Stimulated activated CD4-positive, alpha-beta T cell treated with anti-CD3 and anti-CD28 coated beads, Interleukin-4, amount 100 ng/mL, for 1 hour (primary cell): ENCODE data around the gene TOMM40L.
"Not testable (repeated sequence)": the region's sequence is repeated elsewhere in the genome, so short reads cannot be mapped to it uniquely, and the experiment has no call there.

Experiments used
- DNase-seq: peaks from one replicate; pipeline ENCODE4 v3.0.0-alpha.2; 2020

Gene TOMM40L

GRCh38 chr1:161222175-161223019 is 3.5 kb upstream of the TOMM40L start:
- no peak for DNase-seq

- no peak for DNase-seq
Observed at GRCh38 chr1:161223805-161224694, 1.8 kb upstream of the TOMM40L start.

GRCh38 chr1:161224695-161225087 is 1.2 kb upstream of the TOMM40L start:
- DNase-seq = not testable (repeated sequence)

GRCh38 chr1:161225178-161225533 is 704 bp upstream of the TOMM40L start:
- no peak for DNase-seq

GRCh38 chr1:161226320-161226711 is 456 bp downstream of the TOMM40L start:
- peak; percentile 8 for DNase-seq

- DNase-seq = no peak
Observed at GRCh38 chr1:161226759-161227158, 899 bp downstream of the TOMM40L start.

- peak; percentile 91 for DNase-seq
Observed at GRCh38 chr1:161227196-161227871, 1.5 kb downstream of the TOMM40L start.

- DNase-seq = no peak
Observed at GRCh38 chr1:161228032-161228431, 2.2 kb downstream of the TOMM40L start.

GRCh38 chr1:161229896-161230295 is 4.0 kb downstream of the TOMM40L start:
- DNase-seq = no peak

GRCh38 chr1:161230762-161231161 is 4.9 kb downstream of the TOMM40L start:
- no peak for DNase-seq

GRCh38 chr1:161233102-161233501 is 7.2 kb downstream of the TOMM40L start:
- no peak for DNase-seq

GRCh38 chr1:161235957-161236775 is 10.3 kb downstream of the TOMM40L start:
- no peak for DNase-seq

GRCh38 chr1:161238039-161238473 is 12.2 kb downstream of the TOMM40L start, which contains the start of gene NR1I3:
NR1I3 (minus strand) TSS chr1:161238203; CDS start chr1:161236565, 1,638 bp downstream.
- no peak for DNase-seq

- DNase-seq = no peak
Observed at GRCh38 chr1:161241682-161242081, 15.8 kb downstream of the TOMM40L start.

GRCh38 chr1:161242313-161242712 is 16.5 kb downstream of the TOMM40L start:
- no peak for DNase-seq

GRCh38 chr1:161244888-161245287 is 19.0 kb downstream of the TOMM40L start:
- no peak for DNase-seq

- not testable (repeated sequence) for DNase-seq
Observed at GRCh38 chr1:161250100-161250499, 24.2 kb downstream of the TOMM40L start.

- no peak for DNase-seq
Observed at GRCh38 chr1:161250829-161251228, 25.0 kb downstream of the TOMM40L start.

GRCh38 chr1:161251579-161251978 is 25.7 kb downstream of the TOMM40L start:
- DNase-seq = no peak

GRCh38 chr1:161255302-161255701 is 29.4 kb downstream of the TOMM40L start:
- DNase-seq = not testable (repeated sequence)

- not testable (repeated sequence) for DNase-seq
Observed at GRCh38 chr1:161255955-161256520, 30.2 kb downstream of the TOMM40L start.

- DNase-seq = not testable (repeated sequence)
Observed at GRCh38 chr1:161257109-161257508, 31.2 kb downstream of the TOMM40L start.
